GM12801 (cell line): ENCODE results near the gene GIGYF2.

Experiments
- CTCF ChIP-seq: IDR thresholded peaks from one replicate; pipeline ENCODE4 v1.5.1; 2011; ENCODE audit warnings: control low read depth; ENCODE audit not compliant: insufficient read length; ENCODE audit errors: extremely low read depth

The GIGYF2 gene

GRCh38 chr2:232908695-232909094, 211.6 kb downstream of the GIGYF2 start:
- TF ChIP-seq CTCF, result no peak
